Measurements from ENCODE around the gene IL31.
"Not testable (repeated sequence)": the region's sequence is repeated elsewhere in the genome, so short reads cannot be mapped to it uniquely, and the experiment has no call there.

The IL31 gene

GRCh38 chr12:122174155-122174845 is at the start of gene IL31:
Gene IL31 (minus strand): TSS chr12:122174221. CDS start chr12:122174172, 49 bp downstream.
- no peak for DNase-seq

DNA sequence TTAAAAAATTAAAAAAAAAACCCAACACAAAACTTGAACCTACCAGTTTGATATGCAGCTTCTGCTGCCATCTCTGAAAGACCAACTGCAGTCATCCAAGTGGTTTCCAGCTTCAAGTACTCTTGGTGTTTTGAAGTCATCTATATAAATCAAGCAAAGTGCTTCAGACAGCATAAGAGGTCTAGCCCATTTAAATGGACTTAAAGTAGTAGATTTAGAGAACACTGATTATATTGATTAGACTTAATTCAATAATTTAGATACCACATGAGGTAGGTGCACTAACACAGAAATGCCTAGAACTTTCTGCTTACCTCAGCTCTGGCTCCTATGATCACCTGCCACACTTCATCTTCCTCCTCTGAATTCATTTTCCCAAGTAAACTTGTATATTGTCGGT is 42.4 kb upstream of the IL31 start:
- no peak for DNase-seq

DNA sequence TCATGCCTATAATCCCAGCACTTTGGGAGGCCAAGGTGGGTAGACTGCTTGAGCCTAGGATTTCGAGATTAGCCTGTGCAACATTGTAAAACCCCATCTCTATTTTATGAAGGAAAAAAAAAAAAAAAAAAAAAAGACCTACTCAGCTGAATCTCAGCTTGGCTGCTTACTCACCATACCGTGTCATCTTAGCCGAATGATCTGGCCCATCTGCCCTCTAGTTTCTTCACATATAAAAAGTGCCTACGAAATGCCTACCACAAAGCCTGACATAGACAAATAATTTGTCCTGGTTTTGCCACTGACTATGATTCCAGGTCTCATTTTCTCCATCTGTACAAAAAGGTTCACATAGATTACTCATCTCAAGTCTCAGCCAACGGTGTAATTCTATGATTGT is 41.8 kb upstream of the IL31 start:
- no peak for DNase-seq

- no peak for DNase-seq
These were observed 34.2 kb upstream of the IL31 start for GRCh38 chr12:122208073-122208820.

- no peak for DNase-seq
These were observed 33.4 kb upstream of the IL31 start for GRCh38 chr12:122207391-122207790.

DNA sequence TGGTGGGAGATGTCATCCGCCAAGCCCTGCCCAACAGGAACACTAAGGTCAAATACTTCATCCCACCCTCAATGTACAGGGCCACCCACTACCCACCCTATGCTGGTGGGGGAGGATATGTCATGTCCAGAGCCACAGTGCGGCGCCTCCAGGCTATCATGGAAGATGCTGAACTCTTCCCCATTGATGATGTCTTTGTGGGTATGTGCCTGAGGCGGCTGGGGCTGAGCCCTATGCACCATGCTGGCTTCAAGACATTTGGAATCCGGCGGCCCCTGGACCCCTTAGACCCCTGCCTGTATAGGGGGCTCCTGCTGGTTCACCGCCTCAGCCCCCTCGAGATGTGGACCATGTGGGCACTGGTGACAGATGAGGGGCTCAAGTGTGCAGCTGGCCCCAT is 33.0 kb upstream of the IL31 start:
- no peak for DNase-seq

- no peak for DNase-seq
These were observed 32.3 kb upstream of the IL31 start for GRCh38 chr12:122206111-122206881.

- DNase-seq, result no peak
These were observed 31.3 kb upstream of the IL31 start for GRCh38 chr12:122205053-122205925.

DNA sequence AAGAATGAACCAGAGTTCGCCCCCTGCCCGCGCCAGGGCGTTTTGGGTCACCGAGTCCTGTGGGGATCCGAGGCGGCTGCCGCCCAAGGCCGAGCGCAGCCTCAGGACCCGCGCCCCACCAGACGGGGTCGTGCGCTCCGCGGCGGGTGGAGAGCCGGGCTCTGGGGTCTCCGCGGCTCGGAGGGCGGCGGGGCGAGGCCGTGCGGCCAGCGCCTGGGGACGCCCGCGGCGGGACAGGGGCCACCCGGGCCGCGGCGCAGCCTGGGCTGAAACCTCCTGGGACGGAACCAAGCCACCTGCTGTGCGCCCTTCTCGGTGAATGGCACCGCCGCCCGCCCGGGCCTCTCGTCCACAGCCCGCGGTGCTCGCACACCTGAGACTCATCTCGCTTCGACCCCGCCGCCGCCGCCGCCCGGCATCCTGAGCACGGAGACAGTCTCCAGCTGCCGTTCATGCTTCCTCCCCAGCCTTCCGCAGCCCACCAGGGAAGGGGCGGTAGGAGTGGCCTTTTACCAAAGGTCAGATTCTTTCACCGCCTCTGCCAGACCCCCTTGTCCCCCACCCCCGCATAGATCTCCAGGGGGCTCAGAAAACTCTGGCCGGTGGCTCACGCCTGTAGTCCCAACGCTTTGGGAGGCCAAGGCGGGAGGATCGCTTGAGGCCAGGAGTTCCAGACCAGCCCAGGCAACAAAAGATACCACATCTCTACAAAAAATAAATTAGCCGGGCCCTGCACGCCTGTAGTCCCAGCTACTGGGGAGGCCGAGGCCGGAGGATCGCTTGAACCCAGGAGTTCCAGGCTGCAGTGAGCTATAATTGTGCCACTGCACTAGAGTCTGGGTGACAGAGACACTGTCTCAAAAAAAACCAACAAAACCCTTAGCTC is 30.4 kb upstream of the IL31 start:
- DNase-seq, result no peak

DNA sequence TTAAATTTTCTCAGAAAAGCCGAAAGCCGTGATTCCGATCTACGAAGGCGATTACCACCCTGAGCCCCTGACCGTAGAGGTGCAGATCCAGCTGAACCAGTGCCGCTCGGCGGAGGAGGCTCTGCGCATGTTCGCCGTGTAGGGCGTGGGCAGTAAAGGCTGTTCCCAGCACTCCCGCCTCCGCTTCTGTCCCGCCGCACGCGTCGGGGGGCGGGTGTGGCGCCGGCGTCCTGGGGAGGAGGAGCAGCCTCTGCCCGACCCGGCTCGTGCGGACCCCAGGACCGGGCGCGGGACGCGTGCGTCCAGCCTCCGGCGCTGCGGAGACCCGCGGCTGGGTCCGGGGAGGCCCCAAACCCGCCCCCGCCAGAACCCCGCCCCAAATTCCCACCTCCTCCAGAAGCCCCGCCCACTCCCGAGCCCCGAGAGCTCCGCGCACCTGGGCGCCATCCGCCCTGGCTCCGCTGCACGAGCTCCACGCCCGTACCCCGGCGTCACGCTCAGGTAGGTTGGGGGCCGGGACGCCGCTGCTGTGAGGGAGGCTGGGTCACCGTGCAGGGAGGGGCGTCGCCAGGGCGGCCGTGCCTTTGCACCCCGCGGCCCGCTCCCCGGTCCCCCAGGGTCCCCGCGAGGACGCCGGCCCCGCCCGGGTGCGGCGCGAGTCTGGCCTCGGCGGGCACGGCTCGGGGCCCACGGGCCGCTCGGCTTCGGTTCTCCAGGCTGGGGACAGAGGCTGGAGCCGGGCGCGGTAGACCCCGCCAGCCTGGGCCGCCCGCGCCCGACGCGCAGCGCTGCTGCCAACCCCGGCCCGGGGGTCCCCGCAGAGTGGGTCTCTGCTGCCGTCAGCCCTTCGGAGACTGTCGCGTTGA is 29.5 kb upstream of the IL31 start, which contains the start of gene B3GNT4:
B3GNT4 (plus strand) TSS at position 409 of the 866 bp plus-strand sequence. CDS start 910 bp downstream, outside the sequence.
- DNase-seq, result no peak

DNA sequence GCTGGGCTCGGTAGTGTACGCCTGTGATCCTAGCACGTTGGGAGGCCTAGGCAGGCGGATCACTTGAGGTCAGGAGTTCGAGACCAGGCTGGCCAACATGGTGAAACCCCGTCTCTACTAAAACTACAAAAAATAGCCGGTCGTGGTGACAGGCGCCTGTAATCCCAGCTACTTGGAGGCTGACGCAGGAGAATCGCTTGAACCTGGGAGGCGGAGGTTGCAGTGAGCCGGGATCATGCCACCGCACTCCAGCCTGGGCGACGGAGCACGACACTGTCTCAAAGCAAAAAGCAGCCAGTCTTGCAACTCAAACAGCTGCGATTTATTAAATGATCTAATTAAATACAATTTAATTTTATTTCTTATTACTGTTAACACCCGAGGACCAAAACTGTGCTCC is 28.8 kb upstream of the IL31 start:
- not testable (repeated sequence) for DNase-seq

DNA sequence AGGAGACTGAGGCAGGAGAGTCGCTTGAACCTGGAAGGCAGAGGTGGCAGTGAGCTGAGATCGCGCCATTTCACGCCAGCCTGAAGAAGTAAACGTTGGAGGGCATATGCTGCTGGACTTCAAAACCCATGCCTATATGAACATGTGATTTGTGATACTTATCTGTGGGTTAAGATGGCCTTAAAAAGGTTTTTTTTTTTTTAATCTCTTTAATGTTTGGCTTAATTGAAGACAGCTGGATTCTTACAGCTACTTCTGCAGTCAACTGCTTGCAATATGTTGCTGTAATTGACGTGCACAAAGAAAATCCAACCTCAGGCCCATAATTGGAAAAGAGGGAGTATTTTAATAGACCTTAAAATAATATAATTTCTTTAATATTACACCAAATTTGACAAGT is 28.0 kb upstream of the IL31 start:
- no peak for DNase-seq

GRCh38 chr12:122201381-122201780 is 27.4 kb upstream of the IL31 start:
- no peak for DNase-seq

DNA sequence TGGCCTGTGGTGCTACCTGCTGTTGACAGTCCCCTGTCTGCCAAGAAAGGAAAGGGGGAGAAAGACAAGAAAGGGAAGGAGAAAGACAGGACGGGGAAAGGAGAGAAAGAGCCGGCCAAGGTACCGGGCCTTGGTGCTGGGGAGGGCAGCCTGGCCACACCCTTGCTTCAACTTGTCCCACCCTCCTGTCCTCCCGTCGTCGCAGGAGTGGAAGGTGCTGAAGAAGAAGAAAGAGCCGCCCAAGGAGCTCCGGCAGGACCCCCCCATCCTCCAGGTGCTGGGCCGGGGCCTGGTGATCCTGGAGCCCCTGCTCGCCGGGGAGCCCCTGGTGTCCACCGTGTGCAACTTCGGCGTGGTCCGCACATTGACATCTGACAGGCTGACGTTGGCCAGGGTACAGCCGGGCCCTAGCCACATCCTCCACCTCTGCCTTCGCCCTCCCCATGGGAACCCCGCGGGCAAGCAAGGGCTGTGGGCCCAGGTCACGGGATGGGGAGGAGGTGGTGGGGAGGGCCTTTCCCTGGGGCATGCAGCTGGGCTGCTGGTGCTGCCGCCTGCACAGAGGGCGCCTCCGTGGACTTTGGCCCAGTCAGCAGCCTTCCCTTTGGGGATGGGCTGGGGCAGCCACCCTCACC is 26.6 kb upstream of the IL31 start:
- no peak for DNase-seq

GRCh38 chr12:122199484-122200355 is 25.7 kb upstream of the IL31 start:
- no peak for DNase-seq

- DNase-seq, result no peak
These were observed 23.6 kb upstream of the IL31 start for GRCh38 chr12:122197612-122197966.

- DNase-seq, result no peak
These were observed 21.4 kb upstream of the IL31 start for GRCh38 chr12:122195405-122195804.

DNA sequence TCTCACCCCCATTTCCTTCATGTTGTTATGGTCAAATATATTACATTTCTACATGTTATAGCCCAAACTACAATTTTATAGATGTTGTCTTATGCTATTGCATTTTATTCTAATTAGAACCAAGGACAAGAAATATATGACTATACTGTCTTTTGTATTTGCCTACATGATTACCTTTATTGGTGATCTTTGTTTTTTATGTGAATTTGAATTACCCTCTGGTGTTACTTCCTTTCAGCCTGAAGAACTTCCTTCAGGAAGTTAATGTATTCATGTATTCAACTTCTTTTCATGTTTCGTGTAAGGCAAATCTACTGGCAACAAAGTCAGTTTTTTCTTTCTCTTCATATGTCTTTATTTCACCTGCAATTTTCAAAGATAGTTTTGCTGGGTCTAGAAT is 20.8 kb upstream of the IL31 start:
- DNase-seq, result no peak

DNA sequence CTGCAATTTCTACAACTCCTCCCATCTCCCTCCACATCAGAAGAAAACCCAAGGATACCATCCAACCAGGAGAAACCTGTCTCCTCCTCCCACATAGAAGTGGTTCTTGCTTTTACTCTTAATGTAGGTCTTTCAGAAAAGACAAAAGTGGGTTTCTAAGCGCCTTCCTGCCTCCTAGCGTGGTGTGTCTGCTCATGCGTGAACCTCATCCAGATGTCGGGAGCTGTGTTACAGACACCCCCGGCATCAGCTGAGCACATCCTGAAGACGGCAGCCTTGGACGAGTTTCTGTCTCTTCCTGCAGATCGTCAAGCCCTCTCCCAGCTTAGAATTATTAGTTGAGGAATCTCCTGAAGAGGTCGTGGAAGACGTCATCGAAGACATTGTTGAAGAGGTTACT is 18.4 kb upstream of the IL31 start:
- no peak for DNase-seq
